K562 (cell line): ENCODE data around the gene ARL6IP6. TPM values are rescaled to one million over a fixed set of nuclear protein-coding genes. Genes with fewer than 3 reads are reported as not detected.

Source experiments
- DDX20 ChIP-seq: fragments of 450-650 bp; IDR thresholded peaks from 2 replicates; pipeline ENCODE4 v1.6.1; 2016; ENCODE audit warnings: missing genetic modification characterization, low read depth, mild to moderate bottlenecking, missing compliant biosample characterization, moderate library complexity
- E2F3 ChIP-seq: fragments of 250-450 bp; sonication (Bioruptor Pico); IDR thresholded peaks from 2 replicates; pipeline ENCODE4 v1.4.0; 2020; ENCODE audit warnings: mild to moderate bottlenecking
- KLF16 ChIP-seq: IDR thresholded peaks from 2 replicates; pipeline ENCODE4 v1.6.1; 2016; ENCODE audit warnings: antibody characterized with exemption
- MYNN ChIP-seq, 2 experiments: sonication (generic); formaldehyde crosslinking in 1 of 2; IDR thresholded peaks; 2 replicates each; pipeline versions ENCODE4 v1.5.0 to v1.6.1; 2016 to 2020; ENCODE audit warnings: antibody characterized with exemption in 1 of 2, missing genetic modification reagents in 1 of 2
- NR3C1 ChIP-seq: sonication (generic); formaldehyde crosslinking; IDR thresholded peaks from 2 replicates; pipeline ENCODE4 v1.8.1; 2022; ENCODE audit warnings: missing genetic modification reagents
- TARDBP ChIP-seq: fragments of 450-650 bp; IDR thresholded peaks from 2 replicates; pipeline ENCODE4 v1.6.1; 2016
- TBL1XR1 ChIP-seq, 2 experiments: IDR thresholded peaks; 2 replicates each; pipeline ENCODE4 v1.6.1; 2012; ENCODE audit warnings: improper control_type of control experiment in 2 of 2, low read length in 2 of 2, mild to moderate bottlenecking in 1 of 2
- TCF7 ChIP-seq: sonication (generic); IDR thresholded peaks from 2 replicates; pipeline ENCODE4 v1.6.1; 2016; ENCODE audit warnings: antibody characterized with exemption, borderline replicate concordance
- XRCC3 ChIP-seq: fragments of 450-650 bp; IDR thresholded peaks from 2 replicates; pipeline ENCODE4 v1.6.1; 2017; ENCODE audit warnings: mild to moderate bottlenecking, moderate library complexity
- ZBTB8A ChIP-seq: fragments of 450-650 bp; IDR thresholded peaks from 2 replicates; pipeline ENCODE4 v1.6.1; 2018; ENCODE audit warnings: mild to moderate bottlenecking, moderate library complexity; ENCODE audit not compliant: partially characterized antibody
- ZNF717 ChIP-seq: fragments of 250-450 bp; sonication (Bioruptor Pico); IDR thresholded peaks from 2 replicates; pipeline ENCODE4 v1.5.0; 2021
- polyA plus RNA-seq, 8 experiments: library from polyadenylated mRNA; depleted of rRNA in 4 of 8; stranded (reverse) in 5 of 8; unstranded in 3 of 8; fragments of >200 nt; fragmentation: Nextera tagmentation in 2 of 8; fragmentation: Illumina TruSeq in 1 of 8; extraction: Ambion mirVana in 2 of 8; extraction: Trizol in 1 of 8; gene quantifications; 2 replicates each; pipeline versions ENCODE4 v1.2.1 to v1.2.3, GENCODE V29; 2011 to 2014; ENCODE audit warnings: inconsistent platforms in 1 of 8, missing spikeins in 1 of 8
- total RNA-seq, 7 experiments: library from RNA; depleted of rRNA in 6 of 7; stranded (reverse); fragments of >200 nt in 6 of 7; fragmentation: Illumina TruSeq in 2 of 7; extraction: Trizol in 2 of 7; gene quantifications; 2 replicates each; pipeline versions ENCODE4 v1.2.1 to v1.2.3, GENCODE V29; 2011 to 2021; ENCODE audit warnings: low replicate concordance in 1 of 7
- TF ChIP-seq, protein P1 (sequence below): fragments of 250-450 bp; sonication (Bioruptor Pico); IDR thresholded peaks from 2 replicates; pipeline ENCODE4 v1.8.0; 2022; ENCODE audit warnings: inconsistent platforms
- TF ChIP-seq, protein P2 (sequence below): sonication (generic); formaldehyde crosslinking; IDR thresholded peaks from 2 replicates; pipeline ENCODE4 v1.8.0; 2022; ENCODE audit warnings: mild to moderate bottlenecking, missing genetic modification reagents
- TF ChIP-seq, protein P3 (sequence below): fragments of 450-650 bp; IDR thresholded peaks from 2 replicates; pipeline ENCODE4 v1.6.1; 2017; ENCODE audit warnings: antibody characterized with exemption
- TF ChIP-seq, protein P4 (sequence below): sonication (generic); formaldehyde crosslinking; IDR thresholded peaks from 2 replicates; pipeline ENCODE4 v1.8.1; 2023; ENCODE audit warnings: mild to moderate bottlenecking, missing genetic modification reagents
- TF ChIP-seq, protein P5 (sequence below): fragments of 450-650 bp; formaldehyde crosslinking; IDR thresholded peaks from 2 replicates; pipeline ENCODE4 v1.4.0; 2020; ENCODE audit warnings: mild to moderate bottlenecking, moderate library complexity

The ARL6IP6 gene
- total and polyA plus RNA-seq, 9 of the 15 experiments (the other 6 are each of a cell fraction or from before 2014, with no cell fraction given), result 19.2 to 98.5 (median 36.2) TPM

DNA sequence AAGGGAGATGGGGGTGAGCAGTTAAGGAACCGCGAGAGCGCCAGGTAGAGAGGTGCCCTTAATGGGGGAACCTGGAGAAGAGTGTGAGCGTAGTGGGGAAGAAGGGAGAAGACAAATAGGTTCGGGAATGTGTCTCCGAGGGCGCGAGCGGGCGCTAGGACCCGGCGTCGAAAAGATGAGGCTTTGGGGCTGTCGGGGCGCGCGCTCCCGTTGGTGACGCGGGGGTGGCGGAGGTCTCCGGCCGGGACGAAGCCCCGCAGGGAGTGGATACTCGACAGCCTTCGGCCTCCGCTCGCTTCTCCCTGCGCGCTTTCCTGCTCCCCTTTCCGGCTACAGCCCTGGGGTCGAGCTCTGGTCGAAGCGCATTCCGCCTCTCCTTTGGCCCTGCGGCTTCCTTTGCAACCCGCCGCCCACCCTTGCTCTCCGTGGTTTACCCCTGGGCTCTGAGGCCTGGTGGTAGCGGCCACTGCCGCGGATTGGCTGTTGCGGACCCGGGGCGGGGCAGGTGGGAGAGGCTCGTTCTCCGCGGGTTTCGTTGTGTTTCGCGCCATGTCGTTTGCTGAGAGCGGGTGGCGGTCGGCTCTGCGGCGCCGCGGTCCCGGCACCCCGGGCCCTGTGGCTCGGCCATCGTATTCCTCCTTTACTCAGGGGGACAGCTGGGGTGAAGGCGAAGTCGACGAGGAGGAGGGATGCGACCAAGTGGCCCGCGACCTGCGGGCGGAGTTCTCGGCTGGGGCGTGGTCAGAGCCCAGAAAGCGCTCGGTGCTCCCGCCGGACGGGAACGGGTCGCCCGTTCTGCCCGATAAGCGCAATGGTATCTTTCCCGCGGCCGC, at the start of gene ARL6IP6 (continued):
- TF ChIP-seq DDX20 (tag) (no peak), TCF7 (no peak; the same call in 1 of the 2 replicates), ZBTB8A (no peak), TBL1XR1 (IDR thresholded peaks at IDR 0.05; ENCODE audit: low read length in 2 of 2) (no peak; a peak in 1 of 4 replicates), TARDBP (0 out of 2 replicates have a peak, but pooled peaks have one; percentile 50), E2F3 (CRISPR knock-in tag) (peak; percentile 94), KLF16 (0 out of 2 replicates have a peak, but pooled peaks have one; percentile 11), XRCC3 (no peak), MYNN (IDR thresholded peaks at IDR 0.05) (no peak; the same call in 1 of the 2 replicates), MYNN (CRISPR knock-in tag; IDR thresholded peaks at IDR 0.05) (no peak), ZNF717 (CRISPR knock-in tag) (no peak), NR3C1 (CRISPR knock-in tag) (0 out of 2 replicates have a peak, but pooled peaks have one; percentile 61)
- TF ChIP-seq, protein P1, sequence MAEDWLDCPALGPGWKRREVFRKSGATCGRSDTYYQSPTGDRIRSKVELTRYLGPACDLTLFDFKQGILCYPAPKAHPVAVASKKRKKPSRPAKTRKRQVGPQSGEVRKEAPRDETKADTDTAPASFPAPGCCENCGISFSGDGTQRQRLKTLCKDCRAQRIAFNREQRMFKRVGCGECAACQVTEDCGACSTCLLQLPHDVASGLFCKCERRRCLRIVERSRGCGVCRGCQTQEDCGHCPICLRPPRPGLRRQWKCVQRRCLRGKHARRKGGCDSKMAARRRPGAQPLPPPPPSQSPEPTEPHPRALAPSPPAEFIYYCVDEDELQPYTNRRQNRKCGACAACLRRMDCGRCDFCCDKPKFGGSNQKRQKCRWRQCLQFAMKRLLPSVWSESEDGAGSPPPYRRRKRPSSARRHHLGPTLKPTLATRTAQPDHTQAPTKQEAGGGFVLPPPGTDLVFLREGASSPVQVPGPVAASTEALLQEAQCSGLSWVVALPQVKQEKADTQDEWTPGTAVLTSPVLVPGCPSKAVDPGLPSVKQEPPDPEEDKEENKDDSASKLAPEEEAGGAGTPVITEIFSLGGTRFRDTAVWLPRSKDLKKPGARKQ (CRISPR knock-in tag), result no peak
- TF ChIP-seq, protein P2, sequence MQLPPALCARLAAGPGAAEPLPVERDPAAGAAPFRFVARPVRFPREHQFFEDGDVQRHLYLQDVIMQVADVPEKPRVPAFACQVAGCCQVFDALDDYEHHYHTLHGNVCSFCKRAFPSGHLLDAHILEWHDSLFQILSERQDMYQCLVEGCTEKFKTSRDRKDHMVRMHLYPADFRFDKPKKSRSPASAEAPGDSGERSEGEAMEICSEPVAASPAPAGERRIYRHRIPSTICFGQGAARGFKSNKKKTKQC (CRISPR knock-in tag), result peak; percentile 80
- TF ChIP-seq, protein P3, sequence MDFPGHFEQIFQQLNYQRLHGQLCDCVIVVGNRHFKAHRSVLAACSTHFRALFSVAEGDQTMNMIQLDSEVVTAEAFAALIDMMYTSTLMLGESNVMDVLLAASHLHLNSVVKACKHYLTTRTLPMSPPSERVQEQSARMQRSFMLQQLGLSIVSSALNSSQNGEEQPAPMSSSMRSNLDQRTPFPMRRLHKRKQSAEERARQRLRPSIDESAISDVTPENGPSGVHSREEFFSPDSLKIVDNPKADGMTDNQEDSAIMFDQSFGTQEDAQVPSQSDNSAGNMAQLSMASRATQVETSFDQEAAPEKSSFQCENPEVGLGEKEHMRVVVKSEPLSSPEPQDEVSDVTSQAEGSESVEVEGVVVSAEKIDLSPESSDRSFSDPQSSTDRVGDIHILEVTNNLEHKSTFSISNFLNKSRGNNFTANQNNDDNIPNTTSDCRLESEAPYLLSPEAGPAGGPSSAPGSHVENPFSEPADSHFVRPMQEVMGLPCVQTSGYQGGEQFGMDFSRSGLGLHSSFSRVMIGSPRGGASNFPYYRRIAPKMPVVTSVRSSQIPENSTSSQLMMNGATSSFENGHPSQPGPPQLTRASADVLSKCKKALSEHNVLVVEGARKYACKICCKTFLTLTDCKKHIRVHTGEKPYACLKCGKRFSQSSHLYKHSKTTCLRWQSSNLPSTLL, result no peak; the same call in 1 of the 2 replicates
- TF ChIP-seq, protein P4, sequence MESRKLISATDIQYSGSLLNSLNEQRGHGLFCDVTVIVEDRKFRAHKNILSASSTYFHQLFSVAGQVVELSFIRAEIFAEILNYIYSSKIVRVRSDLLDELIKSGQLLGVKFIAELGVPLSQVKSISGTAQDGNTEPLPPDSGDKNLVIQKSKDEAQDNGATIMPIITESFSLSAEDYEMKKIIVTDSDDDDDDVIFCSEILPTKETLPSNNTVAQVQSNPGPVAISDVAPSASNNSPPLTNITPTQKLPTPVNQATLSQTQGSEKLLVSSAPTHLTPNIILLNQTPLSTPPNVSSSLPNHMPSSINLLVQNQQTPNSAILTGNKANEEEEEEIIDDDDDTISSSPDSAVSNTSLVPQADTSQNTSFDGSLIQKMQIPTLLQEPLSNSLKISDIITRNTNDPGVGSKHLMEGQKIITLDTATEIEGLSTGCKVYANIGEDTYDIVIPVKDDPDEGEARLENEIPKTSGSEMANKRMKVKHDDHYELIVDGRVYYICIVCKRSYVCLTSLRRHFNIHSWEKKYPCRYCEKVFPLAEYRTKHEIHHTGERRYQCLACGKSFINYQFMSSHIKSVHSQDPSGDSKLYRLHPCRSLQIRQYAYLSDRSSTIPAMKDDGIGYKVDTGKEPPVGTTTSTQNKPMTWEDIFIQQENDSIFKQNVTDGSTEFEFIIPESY, result peak; percentile 80
- TF ChIP-seq, protein P5, sequence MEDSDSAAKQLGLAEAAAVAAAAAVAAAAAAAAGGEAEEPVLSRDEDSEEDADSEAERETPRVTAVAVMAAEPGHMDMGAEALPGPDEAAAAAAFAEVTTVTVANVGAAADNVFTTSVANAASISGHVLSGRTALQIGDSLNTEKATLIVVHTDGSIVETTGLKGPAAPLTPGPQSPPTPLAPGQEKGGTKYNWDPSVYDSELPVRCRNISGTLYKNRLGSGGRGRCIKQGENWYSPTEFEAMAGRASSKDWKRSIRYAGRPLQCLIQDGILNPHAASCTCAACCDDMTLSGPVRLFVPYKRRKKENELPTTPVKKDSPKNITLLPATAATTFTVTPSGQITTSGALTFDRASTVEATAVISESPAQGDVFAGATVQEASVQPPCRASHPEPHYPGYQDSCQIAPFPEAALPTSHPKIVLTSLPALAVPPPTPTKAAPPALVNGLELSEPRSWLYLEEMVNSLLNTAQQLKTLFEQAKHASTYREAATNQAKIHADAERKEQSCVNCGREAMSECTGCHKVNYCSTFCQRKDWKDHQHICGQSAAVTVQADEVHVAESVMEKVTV, result 0 out of 2 replicates have a peak, but pooled peaks have one; percentile 11
